Measurements from ENCODE around the gene GINS1. TPM values are rescaled to one million over a fixed set of nuclear protein-coding genes. Genes with fewer than 3 reads are reported as not detected.
A peak's percentile ranks its signal among the peaks of the same experiment; 100 is the strongest.

Gene GINS1
- total and polyA plus RNA-seq, 8 donors = 1.0 to 9.4 (median 2.8) TPM; not detected in 1

DNA sequence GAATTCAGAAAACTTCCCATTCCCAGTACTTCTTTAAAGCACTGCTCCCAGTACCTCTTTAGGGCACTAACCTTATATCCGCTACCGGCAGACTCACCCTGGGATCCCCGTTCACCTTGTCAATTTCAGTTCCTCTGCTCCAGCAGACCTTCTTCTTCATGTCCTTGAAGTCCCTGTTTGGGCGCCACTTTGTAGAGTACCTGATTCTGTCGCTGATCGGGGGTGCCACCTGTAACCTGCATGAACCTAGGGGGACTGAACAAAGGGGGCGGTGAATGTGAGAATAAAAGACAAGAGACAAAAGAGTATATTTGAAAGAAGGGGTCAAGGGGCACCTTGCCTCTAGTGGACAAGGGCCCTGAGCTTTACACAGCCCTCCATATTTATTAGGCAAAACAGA, 4.9 kb upstream of the GINS1 start:
- Histone ChIP-seq H3K4me3 (no peak overlapping the region), H3K27ac (no peak overlapping the region), H3K9me3 (peaks cover 14 to 33% (median 20%) of the 10 kb centered on the region in 4 donors), H3K36me3 (no peaks in the 10 kb centered on the region), H3K4me1 (peaks cover 0 to 14% (median 0%) of the 10 kb centered on the region in 4 donors), H3K27me3 (peaks cover 0 to 3% (median 0%) of the 10 kb centered on the region in 3 donors)
- TF ChIP-seq POLR2A (IDR thresholded peaks at IDR 0.05) (no peak), CTCF (IDR thresholded peaks at IDR 0.05) (no peak), EP300 (IDR thresholded peaks at IDR 0.05) (no peak), POLR2AphosphoS5 (IDR thresholded peaks at IDR 0.05) (no peak)
- intact Hi-C loops (cut with DNase I; ENCODE audit: low total_unique reads) = no loop called here
- DNase-seq = no peak
- 93 to 98% (median 95%) methylated on average over 7 of the region's 7 CpGs for WGBS, 5 donors

- H3K27me3 ChIP-seq = no peaks in the 10 kb centered on the region
- H3K27ac ChIP-seq = peak overlapping the region in 3 of 5 donors; percentile 70 to 77 (median 71)
- no peak for TF ChIP-seq CTCF (IDR thresholded peaks at IDR 0.05)
- no peak for TF ChIP-seq POLR2A (IDR thresholded peaks at IDR 0.05)
- TF ChIP-seq EP300 (IDR thresholded peaks at IDR 0.05) = no peak
- no peak for TF ChIP-seq POLR2AphosphoS5 (IDR thresholded peaks at IDR 0.05)
- WGBS, 5 donors = 1 to 5% (median 2%) methylated on average over 4 of the region's 4 CpGs
- no peaks in the 10 kb centered on the region for H3K36me3 ChIP-seq
- H3K4me3 ChIP-seq = peak overlapping the region; percentile 60 to 82 (median 62)
- intact Hi-C loops (cut with DNase I; ENCODE audit: low total_unique reads) = no loop called here
- no peak for DNase-seq
- H3K4me1 ChIP-seq = peaks cover 8 to 19% (median 11%) of the 10 kb centered on the region in 4 donors
- H3K9me3 ChIP-seq = peaks cover 4 to 17% (median 7%) of the 10 kb centered on the region in 4 donors
Observed at GRCh38 chr20:25408170-25408547, 686 bp downstream of the GINS1 start.

GRCh38 chr20:25408890-25409289, 1.4 kb downstream of the GINS1 start:
- TF ChIP-seq POLR2AphosphoS5 (IDR thresholded peaks at IDR 0.05) = no peak
- no peak for TF ChIP-seq CTCF (IDR thresholded peaks at IDR 0.05)
- no peak for TF ChIP-seq POLR2A (IDR thresholded peaks at IDR 0.05)
- no peak for TF ChIP-seq EP300 (IDR thresholded peaks at IDR 0.05)
- intact Hi-C loops (cut with DNase I; ENCODE audit: low total_unique reads) = no loop called here
- Histone ChIP-seq H3K36me3 (no peaks in the 10 kb centered on the region), H3K4me3 (no peak overlapping the region), H3K27ac (no peak overlapping the region), H3K9me3 (peaks cover 0 to 10% (median under 1%) of the 10 kb centered on the region in 4 donors), H3K4me1 (peaks cover 8 to 19% (median 11%) of the 10 kb centered on the region in 4 donors), H3K27me3 (no peaks in the 10 kb centered on the region)
- 86 to 94% (median 90%) methylated on average over 5 of the region's 5 CpGs for WGBS, 5 donors
- DNase-seq = no peak

GRCh38 chr20:25418776-25419175, 11.3 kb downstream of the GINS1 start:
- intact Hi-C loops (cut with DNase I; ENCODE audit: low total_unique reads) = no loop called here
- no peaks in the 10 kb centered on the region for H3K4me1 ChIP-seq
- no peak overlapping the region for H3K27ac ChIP-seq
- H3K36me3 ChIP-seq = peaks cover 0 to 6% (median 0%) of the 10 kb centered on the region in 4 donors
- TF ChIP-seq EP300 (IDR thresholded peaks at IDR 0.05) (no peak), CTCF (IDR thresholded peaks at IDR 0.05) (no peak), POLR2AphosphoS5 (IDR thresholded peaks at IDR 0.05) (no peak), POLR2A (IDR thresholded peaks at IDR 0.05) (no peak)
- 75 to 96% (median 91%) methylated on average over 1 of the region's 1 CpG for WGBS, 5 donors
- H3K27me3 ChIP-seq = no peaks in the 10 kb centered on the region
- H3K9me3 ChIP-seq = no peaks in the 10 kb centered on the region
- no peak for DNase-seq
- H3K4me3 ChIP-seq = no peak overlapping the region

Measured in stomach (tissue), 9 donors.